ENCODE measurements around the gene CPT1A.

The CPT1A gene

GRCh38 chr11:68812526-68812925 lies 29.2 kb downstream of the CPT1A start:
- intact Hi-C loops (cut with DNase I): no loop called here
- DNase-seq: no peak

DNA sequence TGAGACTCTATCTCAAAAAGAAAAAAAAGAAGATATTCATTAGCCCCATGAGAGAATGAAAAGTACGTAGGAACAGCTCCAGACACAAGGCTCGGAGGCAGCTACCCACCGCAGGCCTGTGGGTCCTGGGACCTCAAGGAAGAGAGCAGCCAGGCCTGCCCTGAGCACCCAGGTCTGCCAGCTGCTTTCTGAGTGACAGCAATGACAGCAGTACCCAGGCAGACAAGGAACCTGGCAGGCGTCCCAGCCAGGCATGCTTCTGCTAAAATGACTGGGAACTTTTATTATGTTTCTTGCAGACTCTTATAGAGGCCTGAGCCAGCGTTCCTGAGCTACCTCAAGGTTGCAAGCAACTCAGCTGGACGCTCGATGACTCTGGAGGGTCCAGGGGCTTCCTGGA lies 31.6 kb downstream of the CPT1A start:
- intact Hi-C loops (cut with DNase I): no loop called here
- peak in 27 of 42 donors; percentile 9 to 67 (median 30) for DNase-seq

- intact Hi-C loops (cut with DNase I): no loop called here
- DNase-seq: no peak
These were observed 32.2 kb downstream of the CPT1A start for GRCh38 chr11:68809506-68809905.

GRCh38 chr11:68808787-68809186 lies 32.9 kb downstream of the CPT1A start:
- no peak for DNase-seq
- intact Hi-C loops (cut with DNase I): no loop called here

DNA sequence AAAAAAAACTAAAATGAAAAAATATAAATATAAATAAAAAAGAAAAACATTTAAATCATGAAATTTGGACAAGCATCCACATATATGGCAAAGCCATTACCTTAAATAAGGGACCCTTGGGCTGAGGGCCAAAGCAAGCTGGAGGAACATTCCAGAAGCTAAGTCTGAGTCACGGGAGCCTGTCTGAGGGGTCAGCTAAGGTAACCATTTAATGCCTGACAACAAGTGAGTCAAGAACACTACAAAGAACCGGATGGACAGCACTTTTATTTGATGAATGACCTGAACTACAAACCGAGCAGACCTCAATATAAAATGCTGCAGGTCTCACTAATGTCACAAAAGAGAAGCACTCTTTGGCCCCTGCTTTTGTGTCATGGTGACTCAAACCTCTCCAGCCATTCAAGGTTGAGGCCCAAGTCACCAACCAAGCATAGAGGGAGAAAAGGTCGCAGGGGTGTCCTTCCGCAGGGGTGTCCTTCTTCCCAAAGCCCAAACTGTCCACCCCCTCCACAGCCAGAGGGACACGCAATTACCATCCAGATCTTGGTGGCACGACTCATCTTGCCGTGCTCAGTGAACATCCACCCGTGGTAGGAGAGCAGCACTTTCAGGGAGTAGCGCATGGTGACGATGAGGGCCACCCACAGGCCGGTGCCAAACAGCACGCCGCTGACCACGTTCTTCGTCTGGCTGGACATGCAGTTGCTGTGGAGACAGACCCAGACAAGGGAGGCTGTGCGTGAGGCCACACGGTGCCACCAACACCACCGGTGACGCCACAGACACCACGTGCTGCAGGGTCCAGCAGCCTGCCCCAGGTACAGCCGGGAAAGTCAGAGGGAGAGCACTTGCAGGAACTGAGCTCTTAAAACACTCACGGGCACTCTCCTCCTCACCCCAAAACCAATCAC lies 34.5 kb downstream of the CPT1A start:
- intact Hi-C loops (cut with DNase I): no loop called here
- no peak for DNase-seq

DNA sequence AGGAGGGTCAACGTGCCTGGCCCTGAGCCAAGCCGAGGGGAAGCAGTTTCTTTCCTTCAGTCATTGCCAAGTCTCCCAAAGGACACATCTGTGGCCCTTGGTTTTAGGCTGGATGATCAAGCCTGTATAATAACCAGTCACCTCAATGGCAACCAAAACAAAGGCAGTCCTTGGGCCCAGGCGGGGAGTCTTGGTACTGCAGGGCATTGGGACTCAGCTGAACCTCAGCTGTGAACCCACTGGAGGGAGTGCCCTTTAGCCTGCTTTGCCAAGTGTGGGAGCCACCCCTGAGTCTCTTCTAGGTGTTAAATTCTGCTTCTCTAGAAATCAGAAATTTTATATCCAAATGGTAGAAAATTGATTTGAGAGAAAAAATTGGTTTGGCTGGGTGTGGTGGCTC lies 36.9 kb downstream of the CPT1A start:
- DNase-seq: no peak
- intact Hi-C loops (cut with DNase I): no loop called here

DNA sequence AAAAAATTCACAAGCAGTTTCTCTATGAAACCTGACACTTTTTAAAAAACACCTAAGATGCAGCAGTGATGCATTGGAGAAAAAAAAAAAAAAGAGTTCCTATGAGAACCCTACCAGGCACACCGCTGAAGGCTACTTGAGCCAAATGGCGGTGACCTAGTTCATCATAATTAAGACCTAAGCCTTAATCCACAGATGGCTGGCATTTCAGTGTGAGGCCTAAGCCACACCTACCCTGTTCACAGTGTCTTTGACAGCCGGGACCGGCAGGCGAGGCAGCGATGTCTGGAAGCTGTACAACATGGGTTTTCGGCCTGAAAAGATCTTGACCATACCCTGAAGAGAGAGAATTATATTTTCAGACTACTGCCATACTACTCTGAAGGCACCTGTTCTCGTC lies 38.0 kb downstream of the CPT1A start:
- intact Hi-C loops (cut with DNase I): no loop called here
- no peak for DNase-seq

DNA sequence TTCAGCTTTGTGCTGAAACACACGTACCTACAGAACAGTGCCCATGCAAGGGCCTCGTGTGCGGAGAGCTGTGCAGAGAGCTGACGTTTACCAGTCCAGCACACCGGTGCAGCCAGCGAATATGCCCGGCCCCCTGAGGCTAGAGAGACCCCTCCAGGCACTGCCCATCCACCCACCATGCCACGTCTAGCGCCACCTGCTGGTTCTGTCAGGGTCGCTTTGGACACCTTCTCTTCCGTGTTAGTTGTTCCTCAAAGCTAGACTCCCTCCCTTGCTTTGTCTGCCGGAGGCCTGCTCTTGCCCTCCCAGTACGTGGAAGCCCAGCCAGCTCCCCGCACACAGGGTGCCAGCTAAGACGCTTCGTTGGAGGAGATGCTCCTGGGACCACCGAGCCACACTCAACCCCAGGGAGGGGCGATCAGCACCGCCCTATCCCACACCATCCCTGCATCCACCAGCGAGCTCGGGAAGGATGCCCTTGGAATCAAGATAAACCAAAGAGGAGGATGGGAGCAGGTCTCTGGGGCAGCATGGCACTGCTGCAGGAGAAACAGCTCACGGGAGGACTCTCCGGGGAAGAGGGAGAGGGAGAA lies 43.4 kb downstream of the CPT1A start:
- intact Hi-C loops (cut with DNase I): no loop called here
- peak in 14 of 42 donors; percentile 5 to 55 (median 22) for DNase-seq

- intact Hi-C loops (cut with DNase I): no loop called here
- peak in 19 of 42 donors; percentile 6 to 54 (median 29) for DNase-seq
These were observed 44.9 kb downstream of the CPT1A start for GRCh38 chr11:68796801-68797200.

- DNase-seq: no peak
- intact Hi-C loops (cut with DNase I): no loop called here
These were observed 49.2 kb downstream of the CPT1A start for GRCh38 chr11:68792400-68792966.

GRCh38 chr11:68784653-68785052 lies 57.1 kb downstream of the CPT1A start:
- DNase-seq: no peak
- intact Hi-C loops (cut with DNase I): no loop called here

- DNase-seq: no peak
- intact Hi-C loops (cut with DNase I): no loop called here
These were observed 58.4 kb downstream of the CPT1A start for GRCh38 chr11:68783216-68783821.

DNA sequence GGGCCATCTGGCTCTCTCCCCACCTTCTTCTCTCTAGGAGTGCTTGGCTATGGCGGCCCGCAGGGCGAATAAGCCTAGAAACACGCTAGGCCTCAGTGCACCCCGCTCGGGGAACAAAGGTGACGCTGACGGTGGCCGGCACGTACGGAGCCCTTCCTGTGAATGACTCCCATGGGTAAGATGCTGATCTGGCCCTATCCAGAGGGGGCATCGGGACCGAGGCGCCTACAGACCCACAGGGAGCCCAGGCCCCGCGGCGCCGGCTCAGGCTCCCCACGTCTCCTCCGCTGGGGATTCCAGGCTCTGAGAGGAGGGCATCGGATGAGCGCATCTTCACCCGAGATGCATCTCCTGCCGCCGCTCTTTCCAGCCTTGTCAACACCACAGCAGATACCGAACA lies 59.0 kb downstream of the CPT1A start:
- no peak for DNase-seq
- intact Hi-C loops (cut with DNase I): no loop called here

GRCh38 chr11:68780829-68781228 lies 60.9 kb downstream of the CPT1A start:
- DNase-seq: no peak
- intact Hi-C loops (cut with DNase I): no loop called here

DNA sequence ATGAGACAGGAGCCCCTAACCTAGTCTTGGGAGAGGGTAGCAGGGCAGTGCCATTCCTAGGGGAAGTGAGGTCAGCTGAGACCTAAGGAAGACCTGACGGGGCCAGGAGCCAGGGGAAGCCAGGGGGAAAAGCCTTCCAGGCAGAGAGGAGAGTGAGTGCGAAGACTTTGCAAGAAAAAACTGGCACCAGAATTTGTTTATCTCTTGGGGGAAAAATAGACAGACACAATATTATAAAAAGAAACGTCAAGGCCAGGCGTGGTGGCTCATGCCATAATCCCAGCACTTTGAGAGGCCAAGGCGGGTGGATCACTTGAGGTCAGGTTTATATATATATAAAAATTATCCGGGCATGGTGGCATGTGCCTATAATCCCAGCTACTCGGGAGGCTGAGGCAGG lies 63.5 kb downstream of the CPT1A start:
- intact Hi-C loops (cut with DNase I): no loop called here
- DNase-seq: no peak

DNA sequence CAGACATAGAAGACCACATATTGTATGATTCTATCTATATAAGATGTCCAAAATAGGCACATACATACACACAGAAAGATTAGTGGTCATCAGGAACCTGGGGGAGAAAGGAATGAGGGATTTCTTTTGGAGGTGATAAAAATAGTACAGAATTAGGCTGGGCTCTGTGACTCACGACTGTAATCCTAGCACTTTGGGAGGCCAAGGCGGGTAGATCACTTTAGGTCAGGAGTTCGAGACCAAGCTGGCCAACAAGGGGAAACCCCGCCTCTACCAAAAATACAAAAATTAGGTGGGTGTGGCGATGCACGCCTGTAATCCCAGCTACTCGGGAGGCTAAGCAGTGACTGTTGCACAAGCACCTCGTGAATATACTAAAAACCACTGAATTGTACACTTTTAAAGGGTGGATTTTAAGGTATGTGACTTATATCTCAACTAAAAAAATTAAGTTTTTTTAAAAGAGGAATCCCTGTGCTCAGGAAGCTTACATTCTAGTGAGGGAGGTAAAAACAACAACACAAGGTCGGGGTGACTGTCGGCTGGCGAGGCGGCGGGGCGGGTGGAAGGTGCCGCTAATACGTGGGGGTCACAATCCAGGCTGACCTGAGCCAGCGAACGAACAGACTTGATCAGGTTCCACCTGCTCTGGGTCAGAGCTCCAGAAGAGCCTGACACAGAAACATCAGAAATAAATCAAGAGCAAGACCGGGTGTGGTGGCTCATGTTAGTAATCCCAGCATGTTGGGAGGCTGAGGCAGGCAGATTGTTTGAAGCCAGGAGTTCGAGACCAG lies 65.1 kb downstream of the CPT1A start:
- no peak for DNase-seq
- intact Hi-C loops (cut with DNase I): no loop called here

- DNase-seq: no peak
- intact Hi-C loops (cut with DNase I): no loop called here
These were observed 65.7 kb downstream of the CPT1A start for GRCh38 chr11:68775951-68776388.

DNA sequence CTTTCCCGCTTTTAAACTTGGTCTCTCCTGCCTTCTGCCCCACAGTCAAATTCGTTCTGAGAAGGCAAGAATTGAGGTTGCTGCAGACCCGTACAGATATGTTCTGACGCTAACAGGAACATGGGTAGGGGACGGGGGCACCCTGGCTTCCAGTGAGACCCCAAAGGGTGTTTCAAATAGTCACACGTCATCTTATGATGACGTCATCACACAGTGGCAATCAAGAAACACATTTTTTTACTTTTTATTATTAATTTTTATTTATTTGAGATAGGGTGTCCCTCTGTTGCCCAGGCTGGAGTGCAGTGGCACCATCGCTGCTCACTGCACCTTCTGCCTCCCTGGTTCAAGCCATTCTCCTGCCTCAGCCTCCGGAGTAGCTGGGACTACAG lies 67.5 kb downstream of the CPT1A start:
- intact Hi-C loops (cut with DNase I): no loop called here
- no peak for DNase-seq

- intact Hi-C loops (cut with DNase I): no loop called here
- DNase-seq: no peak
These were observed 68.1 kb downstream of the CPT1A start for GRCh38 chr11:68773521-68774193.

Data from head of caudate nucleus (tissue), 42 donors.